HepG2 (cell line): ENCODE measurements around the gene ZDHHC8. TPM values are rescaled to one million over a fixed set of nuclear protein-coding genes. Genes with fewer than 3 reads are reported as not detected.
A peak's percentile ranks its signal among the peaks of the same experiment; 100 is the strongest.

Experiments used
- ARID5B ChIP-seq: IDR thresholded peaks from 2 replicates; pipeline ENCODE4 v1.4.0; 2020; ENCODE audit warnings: mild to moderate bottlenecking, missing genetic modification reagents
- ATF2 ChIP-seq: sonication (generic); formaldehyde crosslinking; IDR thresholded peaks from 2 replicates; pipeline ENCODE4 v1.4.0; 2020; ENCODE audit warnings: missing genetic modification reagents
- CBX2 ChIP-seq, 2 experiments: fragments of 200-600 bp in 1 of 2; sonication (generic); formaldehyde crosslinking in 1 of 2; IDR thresholded peaks; 2 replicates each; pipeline versions ENCODE4 v1.7.0 to v1.8.1; 2018 to 2022; ENCODE audit warnings: low read depth in 2 of 2, low read length in 1 of 2, mild to moderate bottlenecking in 1 of 2, missing genetic modification reagents in 1 of 2
- FIP1L1 ChIP-seq: fragments of 200-400 bp; formaldehyde crosslinking; IDR thresholded peaks from 2 replicates; pipeline ENCODE4 v1.6.1; 2018; ENCODE audit warnings: low read depth, mild to moderate bottlenecking, low read length, moderate library complexity, borderline replicate concordance; ENCODE audit not compliant: insufficient read depth
- HMGXB4 ChIP-seq, 2 experiments: sonication (generic) in 1 of 2; formaldehyde crosslinking in 1 of 2; IDR thresholded peaks; 2 replicates each; pipeline versions ENCODE4 v1.4.0 to v1.6.1; 2018 to 2020; ENCODE audit warnings: missing genetic modification reagents in 2 of 2, borderline replicate concordance in 1 of 2, low read depth in 1 of 2, mild to moderate bottlenecking in 1 of 2, missing biosample characterization in 1 of 2
- HNRNPH1 ChIP-seq: fragments of 200-400 bp; formaldehyde crosslinking; optimal IDR thresholded peaks from 2 replicates; pipeline ENCODE3; 2017; ENCODE audit warnings: mild to moderate bottlenecking, low read depth, low read length
- KDM1A ChIP-seq: IDR thresholded peaks from 2 replicates; pipeline ENCODE4 v1.6.1; 2016; ENCODE audit warnings: missing compliant biosample characterization
- KLF11 ChIP-seq: IDR thresholded peaks from 2 replicates; pipeline ENCODE4 v1.6.1; 2016; ENCODE audit warnings: missing compliant biosample characterization
- REXO4 ChIP-seq: sonication (generic); formaldehyde crosslinking; IDR thresholded peaks from 2 replicates; pipeline ENCODE4 v1.8.0; 2022; ENCODE audit warnings: missing genetic modification reagents, mild to moderate bottlenecking, borderline replicate concordance
- RFXANK ChIP-seq: IDR thresholded peaks from 2 replicates; pipeline ENCODE4 v1.6.1; 2016
- THAP11 ChIP-seq: IDR thresholded peaks from 2 replicates; pipeline ENCODE4 v1.6.1; 2016; ENCODE audit warnings: missing biosample characterization, missing genetic modification reagents
- ZNF549 ChIP-seq: sonication (generic); formaldehyde crosslinking; IDR thresholded peaks from 2 replicates; pipeline ENCODE4 v1.5.0; 2020; ENCODE audit warnings: missing genetic modification reagents
- polyA plus RNA-seq, 8 experiments: library from polyadenylated mRNA; depleted of rRNA in 3 of 8; stranded (reverse) in 7 of 8; unstranded in 1 of 8; fragments of >200 nt; fragmentation: Illumina TruSeq in 4 of 8; extraction: Trizol in 4 of 8; gene quantifications; 2 replicates each; pipeline versions ENCODE4 v1.2.1 to v1.2.3, GENCODE V29; 2011 to 2016; ENCODE audit warnings: low read depth in 4 of 8, missing spikeins in 1 of 8, mixed read lengths in 1 of 8; ENCODE audit not compliant: insufficient read depth in 1 of 8
- total RNA-seq, 5 experiments: library from RNA; depleted of rRNA; stranded (reverse); fragments of >200 nt; fragmentation: Illumina TruSeq; extraction: Trizol; gene quantifications; 2 replicates each; pipeline ENCODE4 v1.2.3, GENCODE V29; 2016; ENCODE audit warnings: low read depth in 1 of 5
- TF ChIP-seq, protein P1 (sequence below): IDR thresholded peaks from 2 replicates; pipeline ENCODE4 v1.6.1; 2018; ENCODE audit warnings: missing genetic modification reagents
- TF ChIP-seq, protein P2 (sequence below): sonication (generic); formaldehyde crosslinking; IDR thresholded peaks from 2 replicates; pipeline ENCODE4 v1.4.0; 2020; ENCODE audit warnings: missing genetic modification reagents

ZDHHC8 gene
- total and polyA plus RNA-seq, 2 of the 13 experiments (the other 11 are each of a cell fraction or from before 2014, with no cell fraction given), result 7.5 to 21.3 TPM

DNA sequence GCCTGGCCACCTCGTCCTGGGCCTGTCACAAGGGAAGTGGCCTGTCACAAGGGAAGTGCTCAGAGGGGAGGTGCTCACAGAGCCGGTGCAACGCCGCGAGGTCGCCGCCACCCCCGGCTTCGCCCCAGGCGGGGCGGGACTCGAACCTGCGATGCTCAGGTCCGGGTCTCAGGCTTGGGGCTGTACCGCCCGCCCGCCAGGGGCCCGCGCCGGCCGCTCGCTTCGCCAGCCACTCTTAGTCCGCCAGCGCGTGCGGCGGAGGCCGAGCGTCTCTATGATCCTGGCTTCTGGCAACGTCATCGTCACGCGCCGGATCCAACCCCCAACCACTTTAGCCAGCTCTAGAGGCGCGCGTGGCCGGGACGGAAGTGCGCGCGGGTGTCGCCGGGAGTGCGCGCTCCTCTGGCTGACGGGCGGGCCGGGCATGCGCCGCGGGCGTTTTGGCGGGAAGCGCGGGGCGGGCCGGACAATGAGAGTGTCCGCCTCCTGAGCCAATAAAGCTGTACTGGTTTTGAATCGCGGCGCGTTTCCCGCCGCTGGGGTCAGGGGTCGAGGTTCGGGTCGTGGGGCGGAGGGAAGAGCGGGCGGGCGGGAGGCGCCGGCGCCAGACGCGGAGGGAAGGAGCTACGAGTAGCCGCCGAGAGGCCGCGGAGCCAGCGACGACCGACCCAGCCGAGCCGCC lies 14.5 kb upstream of the ZDHHC8 start, which contains the start of gene TRMT2A (continued):
- peak; percentile 96 for TF ChIP-seq THAP11 (CRISPR knock-in tag)
- peak; percentile 70; the same call in 1 of the 2 replicates for TF ChIP-seq ATF2 (CRISPR knock-in tag)
- no peak; the same call in 1 of the 2 replicates for TF ChIP-seq KDM1A
- TF ChIP-seq HNRNPH1, result no peak
- no peak for TF ChIP-seq ZNF549 (CRISPR knock-in tag)
- TF ChIP-seq CBX2 (IDR thresholded peaks at IDR 0.05; ENCODE audit: low read depth, low read length), result no peak
- TF ChIP-seq CBX2 (CRISPR knock-in tag; IDR thresholded peaks at IDR 0.05; ENCODE audit: low read depth), result no peak
- TF ChIP-seq HMGXB4 (CRISPR knock-in tag; IDR thresholded peaks at IDR 0.05; ENCODE audit: borderline replicate concordance in 1 of 2, low read depth in 1 of 2), result peak; percentile 79 to 82
- TF ChIP-seq, protein P1, sequence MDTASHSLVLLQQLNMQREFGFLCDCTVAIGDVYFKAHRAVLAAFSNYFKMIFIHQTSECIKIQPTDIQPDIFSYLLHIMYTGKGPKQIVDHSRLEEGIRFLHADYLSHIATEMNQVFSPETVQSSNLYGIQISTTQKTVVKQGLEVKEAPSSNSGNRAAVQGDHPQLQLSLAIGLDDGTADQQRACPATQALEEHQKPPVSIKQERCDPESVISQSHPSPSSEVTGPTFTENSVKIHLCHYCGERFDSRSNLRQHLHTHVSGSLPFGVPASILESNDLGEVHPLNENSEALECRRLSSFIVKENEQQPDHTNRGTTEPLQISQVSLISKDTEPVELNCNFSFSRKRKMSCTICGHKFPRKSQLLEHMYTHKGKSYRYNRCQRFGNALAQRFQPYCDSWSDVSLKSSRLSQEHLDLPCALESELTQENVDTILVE (CRISPR knock-in tag), result peak; percentile 99
- peak; percentile 70 for TF ChIP-seq ARID5B
- TF ChIP-seq FIP1L1, result peak; percentile 52; the same call in 1 of the 2 replicates
- TF ChIP-seq REXO4 (CRISPR knock-in tag), result no peak
- peak; percentile 67; the same call in 1 of the 2 replicates for TF ChIP-seq KLF11 (CRISPR knock-in tag)
- no peak for TF ChIP-seq RFXANK
- TF ChIP-seq, protein P2, sequence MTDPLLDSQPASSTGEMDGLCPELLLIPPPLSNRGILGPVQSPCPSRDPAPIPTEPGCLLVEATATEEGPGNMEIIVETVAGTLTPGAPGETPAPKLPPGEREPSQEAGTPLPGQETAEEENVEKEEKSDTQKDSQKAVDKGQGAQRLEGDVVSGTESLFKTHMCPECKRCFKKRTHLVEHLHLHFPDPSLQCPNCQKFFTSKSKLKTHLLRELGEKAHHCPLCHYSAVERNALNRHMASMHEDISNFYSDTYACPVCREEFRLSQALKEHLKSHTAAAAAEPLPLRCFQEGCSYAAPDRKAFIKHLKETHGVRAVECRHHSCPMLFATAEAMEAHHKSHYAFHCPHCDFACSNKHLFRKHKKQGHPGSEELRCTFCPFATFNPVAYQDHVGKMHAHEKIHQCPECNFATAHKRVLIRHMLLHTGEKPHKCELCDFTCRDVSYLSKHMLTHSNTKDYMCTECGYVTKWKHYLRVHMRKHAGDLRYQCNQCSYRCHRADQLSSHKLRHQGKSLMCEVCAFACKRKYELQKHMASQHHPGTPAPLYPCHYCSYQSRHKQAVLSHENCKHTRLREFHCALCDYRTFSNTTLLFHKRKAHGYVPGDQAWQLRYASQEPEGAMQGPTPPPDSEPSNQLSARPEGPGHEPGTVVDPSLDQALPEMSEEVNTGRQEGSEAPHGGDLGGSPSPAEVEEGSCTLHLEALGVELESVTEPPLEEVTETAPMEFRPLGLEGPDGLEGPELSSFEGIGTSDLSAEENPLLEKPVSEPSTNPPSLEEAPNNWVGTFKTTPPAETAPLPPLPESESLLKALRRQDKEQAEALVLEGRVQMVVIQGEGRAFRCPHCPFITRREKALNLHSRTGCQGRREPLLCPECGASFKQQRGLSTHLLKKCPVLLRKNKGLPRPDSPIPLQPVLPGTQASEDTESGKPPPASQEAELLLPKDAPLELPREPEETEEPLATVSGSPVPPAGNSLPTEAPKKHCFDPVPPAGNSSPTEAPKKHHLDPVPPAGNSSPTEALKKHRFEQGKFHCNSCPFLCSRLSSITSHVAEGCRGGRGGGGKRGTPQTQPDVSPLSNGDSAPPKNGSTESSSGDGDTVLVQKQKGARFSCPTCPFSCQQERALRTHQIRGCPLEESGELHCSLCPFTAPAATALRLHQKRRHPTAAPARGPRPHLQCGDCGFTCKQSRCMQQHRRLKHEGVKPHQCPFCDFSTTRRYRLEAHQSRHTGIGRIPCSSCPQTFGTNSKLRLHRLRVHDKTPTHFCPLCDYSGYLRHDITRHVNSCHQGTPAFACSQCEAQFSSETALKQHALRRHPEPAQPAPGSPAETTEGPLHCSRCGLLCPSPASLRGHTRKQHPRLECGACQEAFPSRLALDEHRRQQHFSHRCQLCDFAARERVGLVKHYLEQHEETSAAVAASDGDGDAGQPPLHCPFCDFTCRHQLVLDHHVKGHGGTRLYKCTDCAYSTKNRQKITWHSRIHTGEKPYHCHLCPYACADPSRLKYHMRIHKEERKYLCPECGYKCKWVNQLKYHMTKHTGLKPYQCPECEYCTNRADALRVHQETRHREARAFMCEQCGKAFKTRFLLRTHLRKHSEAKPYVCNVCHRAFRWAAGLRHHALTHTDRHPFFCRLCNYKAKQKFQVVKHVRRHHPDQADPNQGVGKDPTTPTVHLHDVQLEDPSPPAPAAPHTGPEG, result no peak
